Hepatocyte (in vitro differentiated cells): ENCODE results near the gene TUBGCP2. TPM values are rescaled to one million over a fixed set of nuclear protein-coding genes. Genes with fewer than 3 reads are reported as not detected.

ENCODE experiments used
- DNase-seq: peaks from one replicate; pipeline ENCODE4 v3.0.0-alpha.2; 2016; ENCODE audit warnings: low spot score
- H2AFZ ChIP-seq: fragments of 200-600 bp; sonication (generic); 2 replicates; pipeline ENCODE4 v1.6.0; 2016; ENCODE audit warnings: antibody characterized with exemption, mild to moderate bottlenecking
- H3K27ac ChIP-seq: fragments of 200-600 bp; sonication (generic); 2 replicates; pipeline ENCODE4 v1.5.1; 2016; ENCODE audit warnings: mild to moderate bottlenecking
- H3K27me3 ChIP-seq: fragments of 200-600 bp; sonication (generic); 2 replicates; pipeline ENCODE4 v1.6.1; 2016
- H3K36me3 ChIP-seq: fragments of 200-600 bp; sonication (generic); replicated peaks from 2 replicates; pipeline ENCODE4 v1.5.1; 2016; ENCODE audit warnings: low read depth; ENCODE audit not compliant: insufficient read depth
- H3K4me1 ChIP-seq: fragments of 200-600 bp; sonication (generic); 2 replicates; pipeline ENCODE4 v1.5.1; 2016; ENCODE audit warnings: mild to moderate bottlenecking, moderate library complexity; ENCODE audit not compliant: insufficient read depth
- H3K4me2 ChIP-seq: fragments of 200-600 bp; sonication (generic); 2 replicates; pipeline ENCODE4 v1.6.0; 2016
- H3K4me3 ChIP-seq: fragments of 200-600 bp; sonication (generic); 2 replicates; pipeline ENCODE4 v1.5.1; 2016; ENCODE audit warnings: mild to moderate bottlenecking
- H3K79me2 ChIP-seq: fragments of 200-600 bp; sonication (generic); 2 replicates; pipeline ENCODE4 v1.6.0; 2017; ENCODE audit warnings: mild to moderate bottlenecking
- H3K9me2 ChIP-seq: fragments of 200-600 bp; sonication (generic); replicated peaks from 2 replicates; pipeline ENCODE4 v1.6.0; 2017; ENCODE audit warnings: mild to moderate bottlenecking; ENCODE audit not compliant: insufficient read depth
- H3K9me3 ChIP-seq: fragments of 200-600 bp; sonication (generic); 2 replicates; pipeline ENCODE4 v1.5.1; 2016; ENCODE audit warnings: low read depth, mild to moderate bottlenecking
- H4K20me1 ChIP-seq: fragments of 200-600 bp; sonication (generic); 2 replicates; pipeline ENCODE4 v1.6.0; 2016; ENCODE audit warnings: mild to moderate bottlenecking; ENCODE audit not compliant: insufficient read depth, poor library complexity, severe bottlenecking
- EZH2 ChIP-seq: fragments of 200-600 bp; sonication (generic); IDR thresholded peaks from 2 replicates; pipeline ENCODE4 v1.6.1; 2016; ENCODE audit warnings: antibody characterized with exemption, mild to moderate bottlenecking, borderline replicate concordance
- EZH2phosphoT487 ChIP-seq: fragments of 200-600 bp; sonication (generic); IDR thresholded peaks from one replicate; pipeline ENCODE4 v1.6.1; 2018; ENCODE audit warnings: antibody characterized with exemption, mild to moderate bottlenecking, low read depth, moderate library complexity; ENCODE audit not compliant: unreplicated experiment, severe bottlenecking
- WGBS: methylation state at CpG from one replicate; pipeline ENCODE4 v1.1.6; 2016; ENCODE audit warnings: low lambda C conversion rate; ENCODE audit errors: missing lambda C conversion rate; 5-methylcytosine and 5-hydroxymethylcytosine counted together
- polyA plus RNA-seq: library from polyadenylated mRNA; unstranded; fragments of >200 nt; fragmentation: Nextera tagmentation; extraction: Ambion mirVana; gene quantifications from 2 replicates; pipeline ENCODE4 v1.2.1, GENCODE V29; 2016
- total RNA-seq: library from RNA; depleted of rRNA; stranded (reverse); fragments of >200 nt; gene quantifications from 2 replicates; pipeline ENCODE4 v1.2.3, GENCODE V29; 2014
- TF ChIP-seq, protein P1 (sequence below): fragments of 200-600 bp; sonication (generic); IDR thresholded peaks from 2 replicates; pipeline ENCODE4 v1.5.1; 2016; ENCODE audit warnings: antibody characterized with exemption, mild to moderate bottlenecking; ENCODE audit not compliant: poor library complexity

TUBGCP2 gene
- total and polyA plus RNA-seq, 2 experiments from 2014 or later = 44.8 to 51.5 TPM

DNA sequence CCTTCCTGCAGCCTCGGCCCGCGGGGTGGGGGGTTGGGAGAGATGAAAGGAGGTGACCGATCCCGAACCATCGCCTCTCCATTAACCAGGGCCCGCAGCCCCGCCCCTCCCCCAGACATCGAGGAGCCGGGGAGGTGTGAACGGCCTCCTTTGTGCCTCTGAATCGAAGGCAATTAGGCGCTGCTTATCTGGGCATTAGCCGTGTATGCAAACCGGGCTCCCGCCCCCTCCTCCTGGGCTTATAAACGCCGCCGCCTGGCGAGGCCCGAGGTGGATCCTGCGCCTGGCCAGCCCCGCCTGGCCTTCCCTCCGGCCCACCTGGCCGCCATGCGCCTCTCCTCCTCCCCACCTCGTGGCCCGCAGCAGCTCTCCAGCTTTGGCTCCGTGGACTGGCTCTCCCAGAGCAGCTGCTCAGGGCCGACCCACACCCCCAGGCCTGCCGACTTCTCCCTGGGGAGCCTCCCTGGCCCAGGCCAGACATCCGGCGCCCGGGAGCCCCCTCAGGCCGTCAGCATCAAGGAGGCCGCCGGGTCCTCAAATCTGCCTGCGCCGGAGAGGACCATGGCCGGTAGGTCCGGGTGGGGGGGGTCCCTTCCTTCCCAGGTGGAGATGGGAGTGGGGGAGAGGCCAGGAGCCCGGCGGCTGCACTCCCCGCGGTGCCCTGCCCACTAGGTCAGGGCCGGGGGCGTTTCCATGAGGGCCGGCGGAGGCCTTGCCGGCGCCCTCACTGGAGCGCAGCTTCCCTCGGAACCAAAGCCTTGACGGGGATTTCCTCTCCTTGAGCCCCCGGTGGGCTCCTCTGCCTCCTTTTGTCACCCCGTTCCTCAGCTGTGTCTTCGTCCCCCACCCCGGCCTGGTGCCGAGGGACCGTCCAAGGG, 70.8 kb downstream of the TUBGCP2 start, which contains the start of gene VENTX:
Gene VENTX (plus strand): TSS at position 268 of the 878 bp plus-strand sequence. CDS start 60 bp downstream, at position 328.
- peak within 1 kb of the TSS; percentile 82 for H3K4me2 ChIP-seq
- H3K9me2 ChIP-seq = no peaks in the 10 kb centered on the region
- H3K79me2 ChIP-seq = no peaks in the 10 kb centered on the region
- H3K9me3 ChIP-seq = no peaks in the 10 kb centered on the region
- H3K27me3 ChIP-seq = peaks cover 62% of the 10 kb centered on the region
- H3K27ac ChIP-seq = no peak within 1 kb of the TSS
- H3K4me3 ChIP-seq = no peak within 1 kb of the TSS
- WGBS = 3% methylated on average over 31 of the region's 60 CpGs
- peak within 1 kb of the TSS; percentile 45 for H2AFZ ChIP-seq
- H3K36me3 ChIP-seq = no peaks in the 10 kb centered on the region
- H4K20me1 ChIP-seq = no peaks in the 10 kb centered on the region
- no peak for DNase-seq
- peaks cover 19% of the 10 kb centered on the region for H3K4me1 ChIP-seq
- TF ChIP-seq EZH2 (peak; percentile 9), EZH2phosphoT487 (peak; percentile 16)
- TF ChIP-seq, protein P1, sequence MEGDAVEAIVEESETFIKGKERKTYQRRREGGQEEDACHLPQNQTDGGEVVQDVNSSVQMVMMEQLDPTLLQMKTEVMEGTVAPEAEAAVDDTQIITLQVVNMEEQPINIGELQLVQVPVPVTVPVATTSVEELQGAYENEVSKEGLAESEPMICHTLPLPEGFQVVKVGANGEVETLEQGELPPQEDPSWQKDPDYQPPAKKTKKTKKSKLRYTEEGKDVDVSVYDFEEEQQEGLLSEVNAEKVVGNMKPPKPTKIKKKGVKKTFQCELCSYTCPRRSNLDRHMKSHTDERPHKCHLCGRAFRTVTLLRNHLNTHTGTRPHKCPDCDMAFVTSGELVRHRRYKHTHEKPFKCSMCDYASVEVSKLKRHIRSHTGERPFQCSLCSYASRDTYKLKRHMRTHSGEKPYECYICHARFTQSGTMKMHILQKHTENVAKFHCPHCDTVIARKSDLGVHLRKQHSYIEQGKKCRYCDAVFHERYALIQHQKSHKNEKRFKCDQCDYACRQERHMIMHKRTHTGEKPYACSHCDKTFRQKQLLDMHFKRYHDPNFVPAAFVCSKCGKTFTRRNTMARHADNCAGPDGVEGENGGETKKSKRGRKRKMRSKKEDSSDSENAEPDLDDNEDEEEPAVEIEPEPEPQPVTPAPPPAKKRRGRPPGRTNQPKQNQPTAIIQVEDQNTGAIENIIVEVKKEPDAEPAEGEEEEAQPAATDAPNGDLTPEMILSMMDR = no peak

DNA sequence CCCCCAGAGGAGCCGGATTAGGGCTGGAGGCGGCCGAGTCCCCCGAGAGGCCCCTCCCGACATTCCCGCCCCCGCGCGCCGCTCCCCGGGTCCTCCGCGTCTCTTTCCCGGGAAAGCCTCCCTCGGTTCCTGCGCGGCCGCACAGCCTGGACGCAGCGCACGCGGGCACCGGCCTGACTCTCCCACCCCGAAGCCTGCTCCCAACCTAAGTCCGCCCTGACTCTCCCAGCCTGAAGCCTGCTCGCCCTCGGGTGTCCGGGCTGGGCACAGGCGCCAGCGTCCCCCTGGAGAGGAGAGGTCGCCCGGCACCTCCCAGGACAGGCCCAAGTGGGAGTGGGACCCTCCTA, 71.5 kb downstream of the TUBGCP2 start:
- TF ChIP-seq, protein P1 = no peak
- peak; percentile 27 for TF ChIP-seq EZH2
- 2% methylated on average over 29 of the region's 32 CpGs for WGBS
- Histone ChIP-seq H3K9me2 (no peaks in the 10 kb centered on the region), H3K27me3 (peaks cover 68% of the 10 kb centered on the region), H3K9me3 (no peaks in the 10 kb centered on the region), H3K36me3 (no peaks in the 10 kb centered on the region), H4K20me1 (no peaks in the 10 kb centered on the region), H3K4me1 (peaks cover 19% of the 10 kb centered on the region), H3K79me2 (no peaks in the 10 kb centered on the region), H3K4me2 (peak overlapping the region; percentile 82), H3K27ac (no peak overlapping the region), H2AFZ (peak overlapping the region; percentile 45), H3K4me3 (no peak overlapping the region)
- DNase-seq = no peak

DNA sequence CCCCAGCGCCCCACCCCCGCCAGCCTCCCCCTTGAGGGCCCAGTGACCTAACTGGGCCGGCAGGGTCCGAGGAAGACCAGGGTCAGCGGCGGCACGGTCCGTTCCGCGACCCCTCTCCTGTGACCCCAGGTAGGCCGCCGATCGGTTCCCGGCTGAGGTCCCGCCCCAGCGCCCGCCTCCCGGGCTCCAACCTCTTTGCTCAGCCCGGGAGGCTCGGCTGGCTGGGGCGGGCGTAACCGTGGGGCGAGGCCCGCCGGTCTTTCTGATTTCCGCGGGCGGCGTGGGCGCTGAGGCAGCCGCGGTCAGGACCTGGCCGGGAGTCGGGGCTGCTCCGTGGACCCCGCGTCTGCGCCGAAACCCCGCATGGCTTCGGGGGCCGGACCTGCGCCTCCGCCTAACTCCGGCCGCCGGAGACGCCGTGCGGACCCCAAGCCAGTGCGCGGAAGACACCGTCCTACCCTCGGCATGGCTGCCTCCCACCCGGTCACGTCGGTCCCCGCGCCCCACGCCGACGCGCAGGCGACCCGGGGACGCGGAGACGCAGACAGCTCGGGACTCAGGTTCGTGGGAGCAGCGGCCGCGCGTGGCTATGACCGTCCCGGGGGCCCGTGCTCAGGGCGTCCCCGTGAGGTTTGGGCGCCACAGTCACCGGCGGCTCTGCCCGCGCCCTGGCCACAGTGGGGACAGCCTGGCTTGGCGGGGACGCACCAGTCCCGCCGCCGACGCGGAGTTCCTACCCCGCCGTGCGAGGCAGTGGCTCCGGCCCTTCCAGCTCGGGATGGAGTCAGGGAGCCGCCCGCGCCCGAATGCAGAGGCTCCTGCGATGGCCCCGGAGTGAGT, 72.1 kb downstream of the TUBGCP2 start:
- H3K4me2 ChIP-seq = peak overlapping the region; percentile 82
- no peaks in the 10 kb centered on the region for H3K36me3 ChIP-seq
- peak; percentile 80 for TF ChIP-seq EZH2
- TF ChIP-seq EZH2phosphoT487 = no peak
- TF ChIP-seq, protein P1 = no peak
- no peak for DNase-seq
- H4K20me1 ChIP-seq = no peaks in the 10 kb centered on the region
- no peaks in the 10 kb centered on the region for H3K9me2 ChIP-seq
- no peaks in the 10 kb centered on the region for H3K79me2 ChIP-seq
- 3% methylated on average over 55 of the region's 103 CpGs for WGBS
- H3K27ac ChIP-seq = no peak overlapping the region
- H3K4me3 ChIP-seq = no peak overlapping the region
- no peaks in the 10 kb centered on the region for H3K9me3 ChIP-seq
- peak overlapping the region; percentile 45 for H2AFZ ChIP-seq
- H3K4me1 ChIP-seq = peaks cover 19% of the 10 kb centered on the region
- peaks cover 74% of the 10 kb centered on the region for H3K27me3 ChIP-seq
